ENCODE results near the gene ASCC1.
"Not testable (repeated sequence)": the region's sequence is repeated elsewhere in the genome, so short reads cannot be mapped to it uniquely, and the experiment has no call there.

The ASCC1 gene

GRCh38 chr10:72215611-72216549, at the start of gene ASCC1, which contains the start of gene ANAPC16:
ASCC1 (minus strand) TSS chr10:72216276; CDS start chr10:72213298, 2,978 bp downstream.
ANAPC16 (plus strand) TSS chr10:72216012; CDS start chr10:72223915, 7,903 bp downstream.
- peak; percentile 96 for DNase-seq

- DNase-seq: no peak
These were observed 49.4 kb upstream of the ASCC1 start for GRCh38 chr10:72265508-72265907.

- DNase-seq: no peak
These were observed 48.5 kb upstream of the ASCC1 start for GRCh38 chr10:72264536-72264935.

- peak; percentile 47 for DNase-seq
These were observed 47.7 kb upstream of the ASCC1 start for GRCh38 chr10:72263613-72264241.

GRCh38 chr10:72261784-72262404, 45.8 kb upstream of the ASCC1 start:
- no peak for DNase-seq

- peak; percentile 87 for DNase-seq
These were observed 45.1 kb upstream of the ASCC1 start for GRCh38 chr10:72260976-72261783.

GRCh38 chr10:72260239-72260975, 44.3 kb upstream of the ASCC1 start:
- DNase-seq: peak; percentile 90

- DNase-seq: no peak
These were observed 43.6 kb upstream of the ASCC1 start for GRCh38 chr10:72259491-72260238.

GRCh38 chr10:72258617-72259016, 42.5 kb upstream of the ASCC1 start:
- no peak for DNase-seq

GRCh38 chr10:72257051-72257892, 41.2 kb upstream of the ASCC1 start:
- peak; percentile 95 for DNase-seq

GRCh38 chr10:72255977-72256729, 40.1 kb upstream of the ASCC1 start:
- no peak for DNase-seq

GRCh38 chr10:72254813-72255568, 38.9 kb upstream of the ASCC1 start:
- peak; percentile 93 for DNase-seq

GRCh38 chr10:72253578-72253977, 37.5 kb upstream of the ASCC1 start:
- DNase-seq: no peak

- DNase-seq: no peak
These were observed 36.9 kb upstream of the ASCC1 start for GRCh38 chr10:72252972-72253371.

- DNase-seq: no peak
These were observed 35.6 kb upstream of the ASCC1 start for GRCh38 chr10:72251635-72252034.

- no peak for DNase-seq
These were observed 34.6 kb upstream of the ASCC1 start for GRCh38 chr10:72250666-72251065.

- not testable (repeated sequence) for DNase-seq
These were observed 33.2 kb upstream of the ASCC1 start for GRCh38 chr10:72249176-72249862.
